Hematopoietic multipotent progenitor cell treated with erythropoietin and hydrocortisone succinate and interleukin-3 and kit ligand, for 4 days (in vitro differentiated cells): ENCODE data around the gene PYY.
"Not testable (repeated sequence)": the region's sequence is repeated elsewhere in the genome, so short reads cannot be mapped to it uniquely, and the experiment has no call there.

Experiments used
- DNase-seq: peaks from one replicate; pipeline ENCODE4 v3.0.0-alpha.2; 2015

PYY gene

DNA sequence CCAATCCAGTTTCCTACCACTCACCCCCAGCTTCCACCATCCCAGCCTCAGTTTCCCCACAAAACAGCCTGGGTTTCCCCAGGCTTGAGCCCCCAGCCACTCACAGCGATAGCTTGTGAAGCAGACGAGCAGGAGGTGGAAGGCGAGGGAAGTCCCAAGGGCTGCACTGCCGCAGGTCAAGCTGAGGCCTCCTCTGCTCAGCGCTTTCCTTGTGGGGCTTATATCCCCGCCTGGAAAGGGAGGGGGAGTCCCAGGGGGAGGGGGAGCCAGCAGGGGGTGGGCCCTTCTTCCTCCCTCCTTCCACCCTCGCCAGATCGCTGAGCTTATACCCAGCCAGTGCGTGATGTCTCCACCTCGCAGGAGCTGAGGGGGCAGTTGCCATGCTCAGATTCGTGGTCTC lies at the start of gene PYY:
Gene PYY (minus strand): TSS at position 195 of the 400 bp plus-strand sequence. CDS start 457 bp downstream, outside the sequence.
- DNase-seq, result no peak

DNA sequence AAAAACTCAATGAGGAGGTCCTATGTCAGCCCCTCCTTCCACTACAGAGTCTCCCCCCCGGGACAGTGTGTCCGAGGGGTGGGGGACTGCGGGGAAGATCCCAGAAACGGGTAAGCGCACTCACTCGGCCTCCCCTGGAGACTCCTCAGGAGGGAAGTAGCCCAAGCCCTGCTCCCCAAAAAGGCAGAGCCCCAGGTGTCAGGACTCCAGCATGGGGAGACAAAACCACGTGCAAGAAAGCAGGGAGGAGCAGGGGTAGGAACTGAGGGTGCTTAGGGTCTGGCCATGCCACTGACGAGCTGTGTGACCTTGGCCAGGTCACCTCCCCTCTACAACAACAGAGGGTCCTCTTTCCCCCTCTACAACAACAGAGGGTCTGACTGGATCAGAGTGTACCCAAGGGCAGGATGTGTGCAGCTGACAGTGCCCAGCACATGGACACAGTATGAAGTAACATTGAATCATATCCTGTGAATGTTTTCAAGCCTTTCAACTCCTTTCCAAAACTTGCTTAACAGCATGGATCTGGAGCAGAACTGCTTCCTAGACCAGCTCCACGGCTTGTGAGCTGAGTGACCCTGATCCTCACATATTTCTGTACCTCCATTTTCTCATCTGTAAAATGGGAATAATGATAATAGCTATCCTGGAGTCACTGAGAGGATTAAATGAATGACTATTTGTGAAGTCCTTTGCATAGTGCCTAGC lies 48.6 kb upstream of the PYY start:
- DNase-seq, result no peak

DNA sequence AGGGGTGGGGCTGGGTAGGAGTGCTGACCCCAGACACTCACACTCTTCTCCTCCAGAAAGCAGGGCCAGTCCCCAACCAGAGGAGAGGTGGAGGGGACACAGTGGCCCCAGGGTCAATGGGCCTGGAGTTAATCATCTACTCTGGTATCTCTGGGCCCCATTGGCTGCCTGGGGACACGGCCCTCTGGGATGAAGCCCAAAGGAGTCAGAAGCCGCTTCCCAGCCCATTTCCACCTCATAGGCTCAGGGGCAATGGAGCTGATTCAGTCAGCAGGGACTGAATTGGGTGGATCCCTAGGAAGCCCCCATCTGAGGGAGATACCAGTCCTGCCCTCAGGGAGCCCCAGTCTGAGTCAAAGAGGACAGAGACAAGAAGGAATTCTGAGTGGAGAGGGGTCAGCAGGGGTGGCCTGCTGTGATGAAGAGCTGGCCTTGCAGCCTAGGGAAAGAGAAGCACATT lies 47.8 kb upstream of the PYY start:
- no peak for DNase-seq

DNA sequence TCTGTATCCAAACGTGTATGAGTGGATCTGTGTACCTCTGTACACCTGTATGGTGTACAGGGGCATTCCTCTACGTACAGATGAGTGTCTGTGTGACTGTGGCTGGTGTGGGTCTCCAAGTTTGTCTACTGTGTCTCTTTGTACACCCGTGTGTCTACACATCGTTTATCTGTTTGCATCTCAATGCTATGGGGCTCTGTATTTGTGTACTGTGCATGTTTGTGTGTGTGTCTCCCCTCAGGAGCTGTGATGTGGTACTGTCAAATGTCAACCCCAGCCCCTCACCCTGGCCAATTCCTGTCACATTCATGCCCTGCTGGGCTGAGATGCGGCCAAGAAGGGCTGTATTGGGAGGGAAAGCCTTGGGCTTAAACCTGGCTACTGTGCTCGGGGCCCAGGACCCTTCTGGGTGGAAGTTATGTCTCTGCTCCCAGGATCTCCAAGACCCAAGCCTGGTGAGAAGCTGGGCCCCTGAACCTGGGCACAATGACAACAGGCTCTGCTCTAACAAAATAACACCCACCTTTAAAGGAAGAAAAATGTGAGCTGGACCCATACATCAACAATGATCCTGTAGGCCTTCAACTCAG lies 47.2 kb upstream of the PYY start:
- no peak for DNase-seq

DNA sequence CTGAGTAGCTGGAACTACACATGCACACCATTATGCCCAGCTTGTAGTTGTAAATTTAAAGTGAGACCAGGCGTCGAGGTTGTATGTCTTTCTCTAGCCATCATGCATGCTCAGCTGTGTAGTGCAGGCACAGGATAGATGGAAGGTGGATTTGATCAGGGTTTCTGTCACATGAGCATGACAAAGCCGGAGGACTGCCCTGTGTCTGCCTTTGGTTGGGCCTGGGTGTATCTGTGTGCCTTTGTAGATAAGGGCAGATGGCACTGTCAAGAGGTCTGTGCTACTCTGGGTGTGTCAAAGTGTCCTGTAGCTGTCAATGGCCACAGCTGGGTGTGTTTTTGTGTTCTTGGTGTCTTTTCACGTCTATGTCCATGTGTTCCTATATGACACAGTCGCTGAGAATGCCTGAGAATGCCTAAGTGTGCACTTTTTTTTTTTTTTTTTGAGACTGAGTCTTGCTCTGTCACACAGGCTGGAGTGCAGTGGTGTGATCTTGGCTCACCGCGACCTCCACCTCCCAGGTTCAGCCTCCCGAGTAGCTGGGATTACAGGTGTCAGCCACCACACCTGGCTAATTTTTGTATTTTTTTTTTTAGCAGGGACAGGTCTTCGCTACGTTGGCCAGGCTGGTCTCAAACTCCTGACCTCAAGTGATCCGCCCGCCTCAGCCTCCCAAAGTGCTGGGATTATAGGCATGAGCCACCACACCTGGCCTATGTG lies 46.6 kb upstream of the PYY start:
- DNase-seq, result peak; percentile 92

DNA sequence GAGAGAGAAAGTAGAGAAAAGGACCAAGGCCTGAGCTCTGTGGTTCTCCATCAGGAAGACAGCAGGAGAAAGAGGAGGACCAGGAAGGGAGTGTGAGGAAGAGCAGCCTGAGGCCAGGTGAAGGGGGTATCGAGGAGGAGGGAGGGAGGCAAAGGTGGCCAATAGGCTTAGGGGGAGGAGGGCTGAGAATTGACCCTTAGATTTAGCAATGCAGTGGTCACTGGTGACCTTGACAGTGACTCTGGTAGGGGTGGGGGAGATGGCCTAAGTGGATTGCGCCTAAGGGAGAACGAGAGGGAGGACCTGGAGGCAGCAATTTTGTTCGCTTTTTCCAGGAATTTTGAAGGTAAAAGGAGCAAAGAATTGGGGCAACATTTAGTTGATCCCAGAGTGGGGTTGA lies 45.3 kb upstream of the PYY start:
- no peak for DNase-seq

DNA sequence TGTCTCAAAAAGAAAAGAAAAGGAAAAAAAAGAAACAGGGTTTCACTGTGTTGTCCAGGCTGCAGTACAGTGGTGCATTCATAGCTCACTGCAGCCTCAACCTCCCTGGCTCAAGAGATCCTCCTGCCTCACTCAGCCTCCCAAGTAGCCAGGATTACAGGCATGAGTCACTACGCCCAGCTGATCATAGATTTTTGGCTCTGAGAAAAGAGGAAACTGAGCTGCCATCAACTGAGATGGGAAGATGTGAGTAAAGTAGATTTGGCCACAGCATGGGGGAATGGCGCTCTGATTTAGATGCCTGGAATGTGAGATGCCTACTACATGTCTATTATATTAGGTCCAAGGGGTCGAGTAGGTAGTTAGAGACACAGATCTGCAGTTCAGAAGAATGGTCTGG lies 44.8 kb upstream of the PYY start:
- DNase-seq, result peak; percentile 34

DNA sequence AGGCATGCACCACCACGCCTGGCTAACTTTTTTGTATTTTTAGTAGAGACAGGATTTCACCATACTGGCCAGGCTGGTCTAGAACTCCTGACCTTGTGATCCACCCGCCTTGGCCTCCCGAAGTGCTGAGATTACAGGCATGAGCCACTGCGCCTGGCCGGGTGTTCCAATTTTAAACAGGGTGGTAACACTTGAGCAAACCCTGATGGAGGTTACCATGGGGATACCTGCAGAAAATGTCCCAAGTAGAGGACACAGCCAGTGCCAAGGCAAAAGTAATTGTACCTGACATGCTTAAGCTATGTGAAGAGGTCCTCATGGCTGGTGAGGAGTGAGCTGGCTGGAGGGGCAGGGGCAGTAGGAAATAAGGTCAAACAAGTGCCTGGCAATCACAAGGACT lies 43.4 kb upstream of the PYY start:
- not testable (repeated sequence) for DNase-seq

DNA sequence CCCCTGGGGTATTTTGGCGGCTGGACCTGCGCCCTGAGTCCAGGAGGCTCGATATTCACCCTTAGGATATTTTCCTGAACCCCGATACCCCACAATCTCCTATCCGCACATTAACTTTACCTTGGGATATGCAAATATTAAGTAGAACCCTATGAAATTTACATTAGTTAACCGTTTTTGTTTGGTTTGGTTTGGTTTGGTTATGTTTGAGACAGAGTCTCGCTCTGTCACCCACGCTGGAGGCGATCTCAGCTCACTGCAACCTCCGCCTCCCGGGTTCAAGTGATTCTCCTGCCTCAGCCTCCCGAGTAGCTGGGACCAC lies 41.4 kb upstream of the PYY start:
- DNase-seq, result no peak

DNA sequence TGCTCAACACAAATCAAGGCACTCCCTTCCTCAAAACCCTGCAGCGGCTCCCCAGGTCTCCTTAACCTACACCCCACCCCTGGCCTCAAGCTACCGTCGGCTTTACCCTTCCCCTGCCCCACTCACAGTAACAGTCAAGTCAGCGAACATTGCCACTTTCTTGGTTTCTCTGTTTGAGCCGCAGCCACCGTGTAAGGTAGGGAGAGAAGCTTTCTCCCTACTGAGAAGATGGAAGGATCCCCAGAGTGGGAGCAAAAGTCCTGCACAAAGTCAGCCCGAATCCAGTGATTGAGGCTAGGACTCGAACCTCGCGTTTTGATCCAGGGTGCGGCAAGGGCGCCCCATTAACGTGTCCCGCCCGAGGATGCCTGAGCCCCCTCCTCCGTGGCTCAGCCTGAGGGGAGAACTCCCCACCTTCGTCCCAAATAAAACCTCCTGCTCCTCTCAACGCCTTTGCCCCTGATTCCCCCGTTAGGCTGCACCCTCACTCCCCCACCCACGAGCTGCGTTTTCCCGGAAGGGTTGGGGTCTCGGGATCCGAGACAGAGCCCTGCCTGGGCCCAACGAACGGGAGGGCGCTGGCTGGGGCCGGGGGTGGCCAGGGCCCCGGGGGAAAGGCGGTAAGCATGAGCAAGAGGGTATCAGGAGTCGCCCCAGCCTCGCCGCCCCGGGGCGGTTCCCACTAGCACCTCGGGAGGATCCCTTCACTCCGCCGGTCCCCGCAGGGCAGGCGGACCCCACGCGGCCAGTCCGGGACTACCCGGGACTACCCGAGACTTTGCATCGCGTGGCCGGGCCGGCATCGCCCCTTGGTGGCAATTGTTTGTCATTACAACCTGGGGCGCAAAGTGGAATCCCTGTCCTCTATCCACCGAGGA lies 40.8 kb upstream of the PYY start:
- DNase-seq, result peak; percentile 79

DNA sequence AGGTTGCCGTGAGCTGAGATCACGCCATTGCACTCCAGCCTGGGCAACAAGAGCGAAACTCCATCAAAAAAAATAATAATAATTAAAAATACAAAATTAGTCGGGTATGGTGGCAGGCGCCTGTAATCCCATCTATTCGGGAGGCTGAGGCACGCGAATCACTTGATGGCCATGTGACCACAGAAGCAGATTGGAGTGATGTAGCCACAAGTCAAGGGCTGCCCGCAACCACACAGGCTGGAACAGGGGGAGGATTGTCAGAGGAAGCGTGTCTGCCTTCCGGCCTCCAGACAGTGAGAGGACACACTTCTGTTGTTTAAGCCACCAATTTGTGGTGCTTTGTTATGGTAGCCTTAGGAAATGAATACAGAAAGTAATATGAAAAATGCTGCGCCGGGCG lies 38.9 kb upstream of the PYY start:
- no peak for DNase-seq

DNA sequence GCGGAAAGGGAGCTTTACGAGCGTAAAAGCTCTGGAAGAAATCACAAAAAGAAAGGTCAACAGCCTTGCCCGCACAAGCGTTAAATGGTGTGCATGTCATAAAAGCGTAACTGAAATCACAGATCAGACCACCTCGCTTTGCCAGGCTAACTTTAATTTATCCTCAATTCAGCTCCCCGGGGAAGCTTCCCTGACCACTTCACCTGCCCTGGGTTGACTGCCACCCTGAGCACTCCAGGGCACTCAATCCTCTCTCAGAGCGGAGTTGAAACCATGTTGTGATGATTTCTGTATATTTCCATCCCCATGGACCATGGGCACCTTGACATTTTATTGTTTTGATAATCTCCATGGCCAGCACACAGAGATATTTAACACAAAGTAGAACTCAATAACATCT lies 34.6 kb upstream of the PYY start:
- DNase-seq, result no peak

DNA sequence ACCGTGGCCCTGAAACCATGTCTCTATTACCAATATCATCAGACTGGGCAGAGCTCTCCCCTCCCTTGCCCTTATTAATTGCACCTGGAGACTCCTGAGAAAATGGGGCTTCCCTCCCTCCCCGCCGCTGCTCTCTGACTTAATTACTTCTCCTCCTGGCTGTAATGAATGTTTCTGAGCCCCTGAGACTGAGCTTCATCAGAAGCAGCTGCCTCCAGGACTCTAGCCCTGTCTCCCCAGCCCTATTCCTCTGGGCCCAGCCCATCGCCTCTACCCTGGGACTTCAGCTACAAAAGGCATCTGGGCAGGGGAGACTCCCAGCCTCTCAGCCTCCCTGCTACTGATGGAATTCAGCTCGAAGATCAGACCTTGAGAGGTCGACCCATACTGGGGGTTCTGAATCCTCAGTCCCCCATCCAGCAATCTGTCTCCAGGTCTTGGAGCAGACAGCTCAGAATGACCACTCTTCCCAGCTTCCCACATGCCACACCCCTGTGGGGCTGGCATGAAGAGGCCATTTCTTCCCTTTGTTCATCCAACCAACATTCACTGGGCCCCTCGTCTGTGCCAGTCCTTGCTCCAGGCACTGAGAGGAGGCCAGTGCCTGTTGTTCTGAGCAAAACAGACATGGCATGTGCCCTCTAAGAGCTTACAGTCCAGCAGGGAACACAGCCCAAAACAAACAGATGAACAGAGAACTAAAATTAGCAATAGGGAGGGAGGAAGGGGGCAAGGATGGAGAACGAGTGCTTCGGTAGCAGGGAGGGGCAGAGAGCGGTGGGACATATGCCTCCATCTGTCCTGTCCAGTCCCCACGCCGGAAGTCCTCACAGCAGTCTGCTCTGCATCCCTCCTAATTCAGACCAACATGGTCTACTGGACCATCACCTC lies 33.6 kb upstream of the PYY start:
- no peak for DNase-seq

DNA sequence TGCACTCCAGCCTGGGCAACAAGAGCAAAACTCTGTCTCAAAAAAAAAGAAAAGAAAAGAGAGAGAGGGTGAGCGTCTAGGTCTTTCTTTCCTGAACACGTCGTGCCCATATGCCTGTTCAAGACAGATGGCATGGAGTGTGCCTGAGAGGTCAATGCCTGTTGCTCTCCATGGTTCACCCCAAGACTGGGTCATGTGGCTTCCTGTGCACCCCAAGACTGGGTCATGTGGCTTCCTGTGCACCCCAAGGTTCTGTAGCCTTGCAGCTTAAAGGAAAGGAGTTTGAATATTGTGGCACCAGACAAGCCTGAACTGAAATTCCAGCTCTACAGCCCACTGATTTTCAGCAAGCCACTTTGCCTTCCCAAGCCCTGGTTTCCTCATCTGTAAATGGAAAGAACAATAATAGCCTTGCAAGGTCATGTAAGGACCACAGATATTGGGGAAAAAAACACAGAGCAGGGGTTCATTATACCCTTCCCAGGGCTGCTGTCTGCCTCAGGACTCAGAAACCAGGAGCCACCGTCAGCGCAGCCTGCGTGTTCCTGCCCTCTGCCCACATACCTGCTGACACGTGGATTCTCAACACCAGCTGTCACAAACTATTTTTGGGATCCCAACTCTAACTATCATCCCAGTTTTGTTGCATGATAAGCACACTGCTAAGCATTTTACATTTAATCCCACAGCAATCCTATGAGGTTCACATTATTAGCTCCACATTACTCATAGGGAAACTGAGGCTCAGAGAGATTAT lies 32.7 kb upstream of the PYY start:
- no peak for DNase-seq

DNA sequence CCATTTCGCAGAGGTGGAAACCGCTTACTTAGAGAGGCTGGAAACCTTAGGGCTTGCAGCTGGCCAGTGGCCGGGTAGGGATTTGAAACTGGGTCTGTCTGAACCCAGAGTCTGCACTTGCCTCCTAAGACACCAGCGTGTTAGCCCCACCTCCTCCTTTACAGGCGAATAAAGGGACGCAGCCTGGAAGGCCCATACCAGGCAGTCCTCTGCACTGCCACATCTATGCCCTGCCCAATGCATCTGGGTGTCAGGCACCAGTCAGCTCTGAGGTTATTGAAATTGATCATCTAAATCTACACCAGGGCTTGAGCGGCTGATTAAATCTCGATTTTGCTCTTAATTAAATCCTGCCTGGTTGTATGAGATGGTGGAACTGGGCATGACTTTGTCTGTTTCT lies 30.8 kb upstream of the PYY start:
- no peak for DNase-seq

DNA sequence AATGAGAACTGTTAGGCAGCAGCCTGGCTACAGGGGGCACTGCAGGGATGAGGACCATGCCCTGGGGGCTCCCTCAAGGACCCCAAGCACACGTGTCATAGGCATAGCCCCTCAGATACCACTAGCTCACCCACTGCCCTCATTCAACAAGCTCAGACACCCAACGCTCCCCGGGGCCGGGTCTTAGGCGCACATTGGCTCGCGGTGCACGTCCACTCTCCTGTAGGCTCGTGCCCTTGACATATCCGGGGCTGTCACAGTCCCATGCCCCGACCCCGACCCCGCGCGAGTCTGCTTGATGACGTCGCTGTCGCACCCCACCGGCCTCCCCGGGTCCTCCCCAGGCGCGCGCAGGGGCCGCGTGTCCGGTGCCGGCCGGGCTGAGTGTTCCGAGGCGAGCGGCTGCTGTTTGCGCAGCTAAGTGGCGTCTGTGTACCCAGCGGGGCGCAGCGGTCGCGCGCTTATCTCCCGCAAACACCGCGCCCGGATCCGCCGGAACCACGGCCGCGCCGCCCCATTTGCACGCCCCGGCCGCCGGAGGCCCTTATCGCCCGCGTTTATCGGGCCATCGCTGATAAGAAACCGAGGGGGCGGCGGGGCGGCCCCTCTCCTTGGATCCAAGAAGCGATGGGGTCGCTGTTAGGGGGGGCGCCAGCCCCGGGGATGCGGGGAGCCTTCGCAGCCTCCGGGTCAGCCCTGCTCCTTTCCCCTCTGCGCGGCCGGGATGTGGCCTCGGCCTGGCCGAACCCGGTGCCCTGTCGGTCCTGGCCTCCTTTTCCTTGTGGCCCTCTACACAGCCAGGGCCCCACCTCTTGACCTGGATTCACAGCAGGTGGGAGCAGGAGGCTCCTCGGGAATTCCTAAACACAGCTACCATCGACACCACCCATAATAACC lies 30.0 kb upstream of the PYY start:
- DNase-seq, result peak; percentile 46

DNA sequence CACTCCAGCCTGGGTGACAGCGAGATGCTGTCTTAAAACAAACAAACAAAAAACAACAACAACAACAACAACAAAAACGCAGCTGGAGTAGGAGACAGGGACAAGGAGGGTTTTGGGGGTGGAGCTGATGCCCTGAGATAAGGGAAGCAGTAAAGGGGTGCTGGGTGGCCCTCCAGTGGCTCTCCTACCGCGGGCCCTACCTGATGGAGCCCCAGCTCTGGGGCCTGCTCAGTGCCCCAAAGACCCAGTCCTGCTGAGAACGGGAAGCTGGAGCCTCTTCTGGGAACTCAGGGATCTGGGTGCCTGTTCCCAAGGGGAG lies 29.4 kb upstream of the PYY start:
- DNase-seq, result no peak

DNA sequence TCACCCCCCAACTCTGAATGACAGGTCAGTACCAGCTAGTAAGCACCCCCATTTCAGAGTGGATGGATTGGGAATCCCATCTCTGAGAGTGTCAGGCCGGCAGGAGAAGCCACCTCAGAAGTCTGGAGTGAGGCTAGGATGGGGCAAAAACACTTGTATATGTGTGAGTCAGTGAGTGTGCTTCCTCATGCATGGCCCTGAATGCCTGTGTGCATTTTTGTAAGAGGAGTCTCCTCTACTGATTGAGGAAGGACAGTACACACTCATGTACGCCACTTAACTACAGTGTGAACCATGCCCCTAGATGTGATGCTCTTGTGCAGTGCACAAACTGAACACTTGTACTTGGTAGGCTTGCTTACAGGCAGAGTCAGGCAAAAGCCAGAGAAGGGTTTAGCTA lies 28.4 kb upstream of the PYY start:
- no peak for DNase-seq

DNA sequence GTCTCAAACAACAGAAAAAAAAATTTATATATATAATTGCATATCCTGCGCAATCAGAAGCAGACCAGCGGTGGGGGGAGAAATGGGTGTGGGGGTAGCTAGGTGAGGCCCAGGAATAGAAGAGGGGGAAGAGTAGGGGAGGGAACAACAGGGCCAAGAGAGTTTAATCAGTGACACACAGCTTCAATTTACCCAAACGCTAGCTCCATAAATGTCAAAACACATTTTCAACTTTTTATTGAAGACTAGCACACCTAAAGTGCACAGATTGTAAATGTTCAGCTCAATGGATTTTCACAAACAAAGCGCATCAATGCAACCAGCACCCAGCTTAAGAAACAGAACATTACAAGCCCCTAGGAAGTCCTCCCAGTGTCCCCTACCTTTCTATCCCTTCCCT lies 25.9 kb upstream of the PYY start:
- DNase-seq, result no peak

DNA sequence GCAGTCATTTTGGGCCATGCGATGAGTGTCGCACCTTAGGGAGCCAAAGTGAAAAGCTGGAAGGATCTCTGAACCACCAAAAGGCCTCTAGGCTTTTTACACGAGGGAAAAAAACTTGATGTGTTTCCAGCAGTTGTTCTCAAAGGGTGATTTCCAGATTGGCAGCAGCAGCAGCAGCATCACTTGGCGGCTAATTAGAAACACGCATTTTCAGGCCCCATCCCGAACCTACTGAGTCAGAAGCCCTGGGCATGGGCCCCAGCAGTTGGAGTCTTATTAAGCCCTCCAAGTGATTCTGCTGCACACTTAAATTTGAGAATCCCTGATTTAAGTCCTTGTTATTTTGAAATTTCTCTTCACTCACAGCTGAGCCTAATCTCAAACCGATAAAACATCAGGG lies 25.3 kb upstream of the PYY start:
- DNase-seq, result no peak

DNA sequence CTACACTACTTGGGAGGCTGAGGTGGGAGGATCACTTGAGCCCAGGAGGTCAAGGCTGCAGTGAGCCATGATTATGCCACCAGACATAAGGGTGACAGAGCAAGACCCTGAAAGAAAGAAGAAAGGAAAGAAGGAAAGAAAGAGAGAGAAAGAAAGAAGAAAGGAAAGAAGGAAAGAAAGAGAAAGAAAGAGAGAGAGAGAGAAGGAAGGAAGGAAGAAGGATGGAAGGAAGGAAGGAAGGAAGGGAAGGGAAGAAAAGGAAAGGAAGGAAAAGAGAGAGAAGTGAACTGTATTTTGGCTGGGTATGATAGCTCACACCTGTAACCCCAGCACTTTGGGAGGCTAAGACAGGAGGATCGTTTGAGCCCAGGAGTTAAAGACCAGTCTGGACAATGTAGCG lies 24.3 kb upstream of the PYY start:
- DNase-seq, result no peak
